DOHH2 (cell line): ENCODE results near the gene ARHGAP44.

ENCODE experiments used
- EZH2phosphoT487 ChIP-seq: fragments of 200-600 bp; sonication (generic); IDR thresholded peaks from 2 replicates; pipeline ENCODE4 v1.6.1; 2017; ENCODE audit warnings: borderline replicate concordance, mild to moderate bottlenecking, antibody characterized with exemption, low read length, moderate library complexity, mixed read lengths
- TF ChIP-seq, protein P1 (sequence below): fragments of 200-600 bp; sonication (generic); IDR thresholded peaks from one replicate; pipeline ENCODE4 v1.5.1; 2014; ENCODE audit warnings: antibody characterized with exemption, mild to moderate bottlenecking, low read depth, low read length; ENCODE audit not compliant: poor library complexity, severe bottlenecking

DNA sequence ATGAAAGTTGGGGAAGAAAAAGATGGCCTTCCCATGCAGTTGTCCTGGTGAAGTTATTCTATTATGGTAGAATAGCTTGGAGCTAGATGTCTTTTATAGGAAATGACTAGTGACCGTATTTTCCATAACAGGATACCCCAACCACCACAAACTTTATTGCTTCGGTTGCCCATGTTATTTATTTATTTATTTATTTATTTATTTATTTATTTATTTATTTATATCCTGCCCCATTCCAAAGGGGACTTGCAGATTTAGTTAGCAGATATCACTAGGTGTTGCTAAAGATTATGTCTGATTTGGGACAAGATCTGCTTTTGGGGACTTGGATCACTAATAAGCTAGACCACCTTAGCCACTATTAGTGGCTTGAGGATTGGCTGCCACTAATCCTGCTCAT lies 68.3 kb downstream of the ARHGAP44 start:
- TF ChIP-seq, protein P1, sequence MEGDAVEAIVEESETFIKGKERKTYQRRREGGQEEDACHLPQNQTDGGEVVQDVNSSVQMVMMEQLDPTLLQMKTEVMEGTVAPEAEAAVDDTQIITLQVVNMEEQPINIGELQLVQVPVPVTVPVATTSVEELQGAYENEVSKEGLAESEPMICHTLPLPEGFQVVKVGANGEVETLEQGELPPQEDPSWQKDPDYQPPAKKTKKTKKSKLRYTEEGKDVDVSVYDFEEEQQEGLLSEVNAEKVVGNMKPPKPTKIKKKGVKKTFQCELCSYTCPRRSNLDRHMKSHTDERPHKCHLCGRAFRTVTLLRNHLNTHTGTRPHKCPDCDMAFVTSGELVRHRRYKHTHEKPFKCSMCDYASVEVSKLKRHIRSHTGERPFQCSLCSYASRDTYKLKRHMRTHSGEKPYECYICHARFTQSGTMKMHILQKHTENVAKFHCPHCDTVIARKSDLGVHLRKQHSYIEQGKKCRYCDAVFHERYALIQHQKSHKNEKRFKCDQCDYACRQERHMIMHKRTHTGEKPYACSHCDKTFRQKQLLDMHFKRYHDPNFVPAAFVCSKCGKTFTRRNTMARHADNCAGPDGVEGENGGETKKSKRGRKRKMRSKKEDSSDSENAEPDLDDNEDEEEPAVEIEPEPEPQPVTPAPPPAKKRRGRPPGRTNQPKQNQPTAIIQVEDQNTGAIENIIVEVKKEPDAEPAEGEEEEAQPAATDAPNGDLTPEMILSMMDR: no peak
- TF ChIP-seq EZH2phosphoT487: no peak
